SJCRH30 (cell line): ENCODE measurements around the gene CIZ1. TPM values are rescaled to one million over a fixed set of nuclear protein-coding genes. Genes with fewer than 3 reads are reported as not detected.
"Not testable (repeated sequence)": the region's sequence is repeated elsewhere in the genome, so short reads cannot be mapped to it uniquely, and the experiment has no call there.

Source experiments
- DNase-seq, 2 experiments: peaks; one replicate each; pipeline ENCODE4 v3.0.0-alpha.2; 2015 to 2020
- H3K27ac ChIP-seq: fragments of 250-450 bp; sonication (Bioruptor Pico); 2 replicates; pipeline ENCODE4 v1.5.1; 2020; ENCODE audit warnings: mild to moderate bottlenecking, moderate library complexity
- H3K27me3 ChIP-seq: fragments of 250-450 bp; sonication (Bioruptor Pico); 2 replicates; pipeline ENCODE4 v1.5.1; 2020; ENCODE audit warnings: mild to moderate bottlenecking, moderate library complexity
- H3K36me3 ChIP-seq: fragments of 250-450 bp; sonication (Bioruptor Pico); 2 replicates; pipeline ENCODE4 v1.5.1; 2020; ENCODE audit warnings: mild to moderate bottlenecking, moderate library complexity
- H3K4me1 ChIP-seq: fragments of 250-450 bp; sonication (Bioruptor Pico); 2 replicates; pipeline ENCODE4 v1.5.1; 2020; ENCODE audit warnings: mild to moderate bottlenecking, moderate library complexity
- H3K4me3 ChIP-seq: fragments of 250-450 bp; sonication (Bioruptor Pico); 2 replicates; pipeline ENCODE4 v1.5.1; 2020; ENCODE audit warnings: mild to moderate bottlenecking, moderate library complexity
- H3K9me3 ChIP-seq: fragments of 250-450 bp; sonication (Bioruptor Pico); replicated peaks from 2 replicates; pipeline ENCODE4 v1.5.1; 2020; ENCODE audit warnings: mild to moderate bottlenecking, moderate library complexity
- total RNA-seq: library from RNA; depleted of rRNA; stranded (reverse); fragments of >200 nt; shearing (Covaris generic); gene quantifications from 2 replicates; pipeline ENCODE4 v1.2.3, GENCODE V29; 2014

The CIZ1 gene
- total RNA-seq, 1 experiment from 2014 or later = 85.2 TPM

DNA sequence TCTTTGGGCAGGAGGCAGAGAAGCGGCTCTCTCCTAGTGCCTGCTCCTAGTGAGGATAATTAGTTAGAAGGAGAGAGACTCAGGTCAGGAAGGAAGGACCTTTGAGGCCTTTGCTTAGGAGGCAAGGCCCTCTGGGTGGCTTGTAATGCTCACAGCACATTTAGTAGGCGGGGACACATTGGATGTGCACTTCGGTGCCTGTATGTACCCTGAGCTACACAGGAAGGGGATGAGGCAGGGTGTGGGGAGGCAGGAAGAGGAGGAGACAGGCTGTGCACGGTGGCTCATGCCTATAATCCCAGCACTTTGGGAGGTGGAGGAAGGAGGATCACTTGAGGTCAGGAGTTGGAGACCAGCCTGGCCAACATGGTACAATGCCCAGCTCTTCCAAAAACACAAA lies 49.3 kb downstream of the CIZ1 start:
- H3K36me3 ChIP-seq = no peaks in the 10 kb centered on the region
- peaks cover 5% of the 10 kb centered on the region; the same call in 1 of the 2 replicates for H3K4me1 ChIP-seq
- H3K27ac ChIP-seq = no peak overlapping the region
- H3K4me3 ChIP-seq = no peak overlapping the region
- DNase-seq = no peak
- no peaks in the 10 kb centered on the region for H3K9me3 ChIP-seq
- H3K27me3 ChIP-seq = peaks cover 4% of the 10 kb centered on the region; the same call in 1 of the 2 replicates

DNA sequence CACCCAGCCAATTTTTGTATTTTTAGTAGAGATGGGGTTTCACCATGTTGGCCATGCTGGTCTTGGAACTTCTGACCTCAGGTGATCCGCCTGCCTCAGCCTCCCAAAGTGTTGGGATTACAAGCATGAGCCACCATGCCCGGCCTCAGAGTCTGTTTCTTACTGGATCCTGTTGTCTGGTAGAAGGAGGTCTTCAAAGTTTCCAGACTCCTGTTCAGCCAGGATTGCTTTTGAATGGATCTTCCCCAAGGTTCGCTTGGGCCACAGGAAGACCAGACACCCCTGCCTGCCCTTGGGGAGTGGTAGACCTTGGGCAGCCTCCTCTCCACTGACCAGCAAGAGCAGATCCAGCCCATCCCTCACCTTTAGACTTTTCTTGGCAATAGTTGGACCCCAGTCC lies 49.8 kb downstream of the CIZ1 start:
- DNase-seq = no peak

GRCh38 chr9:128139621-128140020 lies 51.8 kb downstream of the CIZ1 start:
- H3K36me3 ChIP-seq = no peaks in the 10 kb centered on the region
- DNase-seq = no peak
- H3K4me1 ChIP-seq = peaks cover 5% of the 10 kb centered on the region; the same call in 1 of the 2 replicates
- no peaks in the 10 kb centered on the region for H3K9me3 ChIP-seq
- no peak overlapping the region for H3K27ac ChIP-seq
- H3K4me3 ChIP-seq = no peak overlapping the region
- H3K27me3 ChIP-seq = no peaks in the 10 kb centered on the region

More for the DNA sequence above, 49.8 kb downstream of the CIZ1 start:
- Histone ChIP-seq H3K4me3 (no peak overlapping the region), H3K27me3 (peaks cover 4% of the 10 kb centered on the region; the same call in 1 of the 2 replicates), H3K9me3 (no peaks in the 10 kb centered on the region), H3K36me3 (no peaks in the 10 kb centered on the region), H3K4me1 (peaks cover 5% of the 10 kb centered on the region; the same call in 1 of the 2 replicates), H3K27ac (no peak overlapping the region)

DNA sequence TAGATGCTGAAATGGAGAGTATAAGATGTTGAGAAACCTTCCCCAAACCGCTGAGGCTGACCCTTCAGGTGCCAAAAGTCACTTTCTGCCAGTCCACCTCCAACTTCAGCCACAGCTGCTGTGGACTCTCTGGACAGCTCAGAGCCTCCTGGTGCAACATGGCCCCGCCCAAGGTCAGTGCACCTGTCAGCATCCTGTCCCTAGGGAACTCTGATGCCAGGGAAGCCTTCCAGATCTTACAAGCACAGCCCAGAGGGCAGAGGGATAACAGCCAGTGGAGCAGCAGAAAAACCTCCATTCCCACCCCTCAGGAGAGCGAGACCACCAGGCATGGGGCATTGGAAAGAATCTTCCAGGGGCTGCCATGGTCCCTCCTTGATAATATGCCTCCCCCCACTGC lies 53.4 kb downstream of the CIZ1 start:
- Histone ChIP-seq H3K9me3 (no peaks in the 10 kb centered on the region; the same call in 1 of the 2 replicates), H3K36me3 (no peaks in the 10 kb centered on the region), H3K4me1 (peaks cover 5% of the 10 kb centered on the region; the same call in 1 of the 2 replicates), H3K27me3 (no peaks in the 10 kb centered on the region), H3K27ac (no peak overlapping the region), H3K4me3 (no peak overlapping the region)
- DNase-seq = peak; percentile 57 to 61

DNA sequence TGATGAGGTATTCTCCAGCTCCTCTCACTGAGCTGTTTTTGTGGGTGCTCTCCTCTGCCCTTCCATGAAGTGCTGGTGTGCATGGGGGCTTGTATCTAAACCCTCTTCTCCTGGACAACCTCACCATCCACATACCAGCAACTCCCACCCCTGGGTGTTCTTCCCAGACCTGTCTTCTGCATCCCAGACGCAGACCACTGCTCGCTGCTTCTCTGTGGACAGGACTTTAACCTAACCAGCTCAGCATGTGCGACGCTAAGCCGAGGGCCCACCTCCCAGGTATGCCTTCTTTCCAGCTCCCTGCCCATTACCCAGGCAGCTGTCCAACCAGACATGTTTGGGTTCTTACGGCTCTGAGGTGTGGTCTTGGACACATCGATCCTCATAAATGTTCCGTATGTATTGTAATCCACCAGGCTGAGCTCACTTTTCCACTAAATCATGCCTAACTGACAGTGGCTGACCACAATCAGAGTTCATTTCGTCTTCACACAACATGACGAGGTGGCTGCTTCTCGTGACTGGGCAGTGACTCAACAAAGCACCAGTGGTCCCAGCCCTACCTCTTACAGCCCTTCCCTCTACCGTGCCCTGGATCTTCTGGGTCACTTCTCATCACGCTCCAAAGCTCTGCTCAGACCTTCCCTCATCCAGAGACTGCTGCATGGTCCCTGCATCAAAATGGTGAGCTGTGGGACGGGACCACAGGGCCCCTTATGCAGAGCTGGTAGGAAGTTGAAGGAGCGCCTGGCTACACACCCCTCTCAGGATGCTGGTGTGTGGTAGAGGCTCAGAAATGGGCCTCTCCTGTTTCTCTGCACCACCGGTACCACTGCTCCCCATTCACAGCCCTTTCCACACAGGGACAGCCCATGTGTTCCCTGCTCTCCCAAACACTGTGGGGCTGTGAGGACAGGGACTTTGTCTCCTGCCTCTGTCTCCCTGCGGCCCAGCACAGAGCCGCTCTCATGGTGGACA lies 54.3 kb downstream of the CIZ1 start:
- H3K4me3 ChIP-seq = no peak overlapping the region
- peaks cover 5% of the 10 kb centered on the region for H3K4me1 ChIP-seq
- H3K27ac ChIP-seq = no peak overlapping the region
- H3K27me3 ChIP-seq = no peaks in the 10 kb centered on the region
- no peaks in the 10 kb centered on the region; the same call in 1 of the 2 replicates for H3K9me3 ChIP-seq
- no peak for DNase-seq
- no peaks in the 10 kb centered on the region for H3K36me3 ChIP-seq

- not testable (repeated sequence) for H3K4me3 ChIP-seq, H3K4me1 ChIP-seq, H3K27ac ChIP-seq, H3K9me3 ChIP-seq, DNase-seq, H3K27me3 ChIP-seq, H3K36me3 ChIP-seq
Observed at GRCh38 chr9:128135561-128135960, 55.8 kb downstream of the CIZ1 start.

DNA sequence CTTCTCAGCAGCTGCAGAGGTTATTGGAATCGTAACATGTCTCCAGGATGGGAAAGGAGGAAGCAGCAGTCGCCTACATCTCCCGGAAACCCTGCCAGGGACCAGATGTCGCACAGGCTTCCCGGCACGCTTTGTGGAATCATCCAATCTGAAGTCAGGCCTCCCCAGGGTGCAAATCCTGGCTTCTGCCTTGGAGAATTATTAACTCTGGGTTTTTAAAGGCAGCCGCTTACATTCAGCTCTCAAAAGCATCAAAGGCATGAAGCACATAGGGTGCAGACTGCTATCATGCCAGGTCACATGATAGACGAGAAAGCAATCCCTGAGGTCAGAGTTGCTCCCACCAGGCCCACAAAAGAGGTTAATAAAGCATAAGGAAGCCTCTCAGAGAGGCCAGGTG lies 59.2 kb downstream of the CIZ1 start:
- not testable (repeated sequence) for H3K9me3 ChIP-seq, H3K4me1 ChIP-seq, H3K27ac ChIP-seq, H3K36me3 ChIP-seq, H3K27me3 ChIP-seq
- H3K4me3 ChIP-seq = peak overlapping the region; percentile 7; the same call in 1 of the 2 replicates
- peak in 1 of 2 experiments; percentile 55 for DNase-seq

DNA sequence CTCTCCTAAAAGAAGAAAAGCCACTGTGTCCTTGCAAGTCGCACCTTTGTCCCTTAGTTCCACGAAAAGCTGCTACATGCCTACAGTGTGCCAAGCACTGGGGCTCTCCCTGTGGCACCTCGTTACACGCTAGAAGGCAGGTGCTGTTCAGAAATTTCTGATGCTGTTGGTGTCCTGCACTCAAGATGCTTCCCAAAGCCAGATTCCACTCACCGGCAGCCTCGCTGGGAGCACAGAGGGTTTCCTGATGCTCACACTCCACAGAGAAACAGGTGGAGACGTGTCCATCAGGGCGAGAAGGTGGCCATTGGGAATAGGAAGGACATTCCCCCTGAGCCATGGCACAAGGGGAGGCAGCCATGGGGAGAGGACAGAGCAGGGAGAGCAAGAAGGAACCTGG lies 60.0 kb downstream of the CIZ1 start:
- H3K27ac ChIP-seq, H3K4me3 ChIP-seq, H3K27me3 ChIP-seq, H3K36me3 ChIP-seq, H3K4me1 ChIP-seq, H3K9me3 ChIP-seq, DNase-seq: not testable (repeated sequence)

GRCh38 chr9:128130651-128131050 lies 60.7 kb downstream of the CIZ1 start:
- not testable (repeated sequence) for H3K36me3 ChIP-seq, H3K9me3 ChIP-seq, H3K4me3 ChIP-seq, H3K27ac ChIP-seq, H3K4me1 ChIP-seq, DNase-seq, H3K27me3 ChIP-seq

DNA sequence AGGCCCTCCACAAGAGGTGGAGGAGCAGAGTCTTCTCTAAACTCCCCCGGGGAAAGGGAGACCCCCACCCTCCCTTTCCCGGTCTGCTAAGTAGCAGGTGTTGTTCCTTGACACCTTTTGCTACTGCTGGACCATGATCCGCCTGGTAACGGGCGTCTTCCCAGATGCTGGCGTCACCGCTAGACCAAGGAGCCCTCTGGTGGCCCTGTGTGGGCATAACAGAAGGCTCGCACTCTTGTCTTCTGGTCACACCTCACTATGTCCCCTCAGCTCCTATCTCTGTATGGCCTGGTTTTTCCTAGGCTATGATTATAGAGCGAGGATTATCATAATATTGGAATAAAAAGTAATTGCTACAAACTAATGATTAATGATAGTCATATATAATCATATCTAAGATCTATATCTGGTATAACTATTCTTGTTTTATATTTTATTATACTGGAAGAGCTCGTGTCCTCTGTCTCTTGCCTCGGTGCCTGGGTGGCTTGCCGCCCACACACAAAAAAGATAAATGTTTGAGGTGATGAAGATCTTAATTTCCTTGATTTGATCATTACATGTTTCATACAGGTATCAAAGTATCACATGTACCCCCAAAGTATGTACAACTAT lies 61.3 kb downstream of the CIZ1 start:
- not testable (repeated sequence) for H3K4me1 ChIP-seq, H3K27ac ChIP-seq, H3K4me3 ChIP-seq, H3K36me3 ChIP-seq, H3K9me3 ChIP-seq, H3K27me3 ChIP-seq
- DNase-seq = peak in 1 of 2 experiments; percentile 59

DNA sequence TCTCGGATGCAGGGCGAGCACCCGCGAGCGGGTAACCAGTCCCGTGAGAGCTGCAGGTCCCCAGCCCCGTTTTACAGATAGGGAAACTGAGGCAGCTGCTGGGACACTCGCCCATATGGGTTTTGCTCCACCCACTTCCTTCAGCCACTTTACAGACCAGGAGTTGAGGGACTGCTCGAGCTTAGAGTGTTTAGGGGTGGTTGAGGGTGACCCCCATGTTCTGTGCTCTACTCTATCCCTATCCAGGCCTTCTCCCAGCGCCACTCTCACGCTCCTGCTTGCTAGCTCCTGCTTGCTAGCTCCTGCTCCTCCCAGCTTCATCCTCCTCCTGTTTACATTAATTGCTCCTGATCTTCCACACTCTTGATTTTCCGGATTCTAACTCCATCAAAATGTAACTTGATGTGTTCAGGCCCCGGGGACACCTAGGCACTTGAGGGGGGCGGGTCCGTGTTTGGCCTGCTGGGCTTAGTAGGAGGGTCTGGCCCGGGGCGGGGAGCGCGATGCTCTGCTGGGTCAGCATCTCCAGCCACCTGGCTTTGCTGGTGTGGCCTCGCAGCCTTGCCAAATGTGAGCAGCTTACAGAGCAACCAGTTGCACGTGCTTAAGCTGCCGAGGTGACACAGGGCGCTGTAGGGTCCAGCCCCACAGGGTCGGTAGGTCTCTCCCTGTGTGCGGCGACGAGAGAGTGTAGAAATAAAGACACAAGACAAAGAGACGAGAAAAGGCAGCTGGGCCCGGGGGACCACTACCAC lies 62.4 kb downstream of the CIZ1 start:
- H3K27ac ChIP-seq = no peak overlapping the region
- H3K9me3 ChIP-seq = no peaks in the 10 kb centered on the region; the same call in 1 of the 2 replicates
- peak overlapping the region; percentile 93 for H3K4me3 ChIP-seq
- H3K36me3 ChIP-seq = peaks cover 9% of the 10 kb centered on the region; the same call in 1 of the 2 replicates
- DNase-seq = no peak
- H3K27me3 ChIP-seq = no peaks in the 10 kb centered on the region
- peaks cover 5% of the 10 kb centered on the region for H3K4me1 ChIP-seq

- Histone ChIP-seq H3K4me3 (peak overlapping the region; percentile 93), H3K9me3 (no peaks in the 10 kb centered on the region; the same call in 1 of the 2 replicates), H3K27ac (peak overlapping the region; percentile 97), H3K4me1 (peaks cover 5% of the 10 kb centered on the region), H3K27me3 (no peaks in the 10 kb centered on the region), H3K36me3 (peaks cover 9% of the 10 kb centered on the region; the same call in 1 of the 2 replicates)
- peak; percentile 89 to 96 for DNase-seq
Observed at GRCh38 chr9:128127990-128128835, 63.2 kb downstream of the CIZ1 start.

- peak; percentile 84 to 89 for DNase-seq
- Histone ChIP-seq H3K9me3 (no peaks in the 10 kb centered on the region), H3K27me3 (no peaks in the 10 kb centered on the region), H3K4me1 (peaks cover 5% of the 10 kb centered on the region), H3K27ac (peak within 1 kb of the TSS; percentile 97), H3K4me3 (peak within 1 kb of the TSS; percentile 93), H3K36me3 (peaks cover 9% of the 10 kb centered on the region; the same call in 1 of the 2 replicates)
Observed at GRCh38 chr9:128127568-128127989, 63.8 kb downstream of the CIZ1 start, which contains the start of gene PTGES2. PTGES2 (minus strand) TSS chr9:128127729; CDS start chr9:128127717, 12 bp downstream.
